HepG2 (cell line): ENCODE data around the gene PRKAG1. TPM values are rescaled to one million over a fixed set of nuclear protein-coding genes. Genes with fewer than 3 reads are reported as not detected.

ENCODE experiments used
- ATAC-seq: fragments of 200-7000 bp; cut with Tn5 transposase; 3 replicates; pipeline ENCODE4 v1.9.1; 2020; ENCODE audit warnings: mild to moderate bottlenecking, moderate library complexity
- BruUV-seq: library from RNA; stranded (reverse); fragments of 400-500 nt; replicated peaks from 2 replicates; lab custom pipeline; 2021; lab: Mats Ljungman, UMichigan
- CTCF ChIA-PET: fragments of 300-600 bp; formaldehyde crosslinking; extraction: SDS; loops from one replicate; lab custom pipeline; 2021; ENCODE audit warnings: low total read pairs, inconsistent platforms, low intra/inter-chr PET ratio; lab: Yijun Ruan, JAX
- POLR2A ChIA-PET: fragments of 350-600 bp; sonication (Branson Sonifier 250); formaldehyde crosslinking; loops from one replicate; lab custom pipeline; 2020; ENCODE audit warnings: antibody characterized with exemption, inconsistent platforms; lab: Yijun Ruan, JAX
- DNase-seq: peaks from one replicate; pipeline ENCODE4 v3.0.0-alpha.2; 2015; ENCODE audit warnings: low spot score
- FAIRE-seq: peaks from 3 replicates; lab custom pipeline; 2011; peaks lifted over from hg19 to GRCh38; lab: Jason Lieb, UNC
- H2AFZ ChIP-seq: one replicate; pipeline ENCODE4 v1.6.1; 2011; ENCODE audit warnings: low read length, inconsistent platforms
- H3K27ac ChIP-seq: fragments of 300-600 bp; 3 replicates; pipeline ENCODE4 v1.8.0; 2011; ENCODE audit warnings: mixed run types, mild to moderate bottlenecking, mixed read lengths, low read length, inconsistent platforms; ENCODE audit not compliant: insufficient read depth; ENCODE audit errors: extremely low read length
- H3K27me3 ChIP-seq, 2 experiments: fragments of 200-600 bp in 1 of 2; 2 replicates in 1 of 2; 3 replicates in 1 of 2; pipeline versions ENCODE4 v1.6.0 to v1.8.0; 2011; ENCODE audit warnings: low read length in 2 of 2, mild to moderate bottlenecking in 2 of 2, moderate library complexity in 2 of 2, inconsistent platforms in 1 of 2; ENCODE audit not compliant: insufficient read depth in 2 of 2, control insufficient read depth in 1 of 2
- H3K36me3 ChIP-seq, 2 experiments: fragments of 200-600 bp in 1 of 2; replicated peaks in 1 of 2; 2 replicates in 1 of 2; 3 replicates in 1 of 2; pipeline versions ENCODE4 v1.5.1 to v1.8.0; 2011; ENCODE audit warnings: low read length in 2 of 2, inconsistent platforms in 1 of 2; ENCODE audit not compliant: insufficient read depth in 2 of 2, control insufficient read depth in 1 of 2
- H3K4me1 ChIP-seq: 2 replicates; pipeline ENCODE4 v1.5.1; 2012; ENCODE audit warnings: low read length, inconsistent platforms; ENCODE audit not compliant: insufficient read depth
- H3K4me2 ChIP-seq: 2 replicates; pipeline ENCODE4 v1.6.0; 2011; ENCODE audit warnings: low read depth, low read length, inconsistent platforms
- H3K4me3 ChIP-seq, 3 experiments: fragments of 200-600 bp in 1 of 3; sonication (generic), shearing (Covaris generic) in 1 of 3; replicated peaks in 1 of 3; 2 replicates each; pipeline ENCODE4 v1.5.1; 2011 to 2016; ENCODE audit warnings: low read length in 3 of 3, inconsistent platforms in 2 of 3, low read depth in 2 of 3, mild to moderate bottlenecking in 2 of 3, control low read depth in 1 of 3, mixed read lengths in 1 of 3; ENCODE audit not compliant: insufficient read depth in 1 of 3
- H3K79me2 ChIP-seq: one replicate; pipeline ENCODE4 v1.6.1; 2011; ENCODE audit warnings: low read length, inconsistent platforms; ENCODE audit not compliant: insufficient read depth
- H3K9ac ChIP-seq: 2 replicates; pipeline ENCODE4 v1.6.0; 2011; ENCODE audit warnings: mild to moderate bottlenecking, low read depth, low read length, inconsistent platforms; ENCODE audit not compliant: insufficient read depth
- H3K9me3 ChIP-seq: 2 replicates; pipeline ENCODE4 v1.5.1; 2012; ENCODE audit warnings: mild to moderate bottlenecking, low read length
- H4K20me1 ChIP-seq: 2 replicates; pipeline ENCODE4 v1.6.0; 2011; ENCODE audit warnings: inconsistent platforms, mild to moderate bottlenecking, low read length, moderate library complexity; ENCODE audit not compliant: insufficient read depth
- MBNL3 ChIP-seq: fragments of 250-450 bp; sonication (Bioruptor Pico); conservative IDR thresholded peaks from 2 replicates; pipeline ENCODE4 v1.8.0; 2022; ENCODE audit warnings: mild to moderate bottlenecking, inconsistent platforms
- RORA ChIP-seq: sonication (generic); formaldehyde crosslinking; IDR thresholded peaks from 2 replicates; pipeline ENCODE4 v1.5.0; 2020; ENCODE audit warnings: mild to moderate bottlenecking, missing genetic modification reagents, moderate library complexity
- SIX4 ChIP-seq: sonication (generic); formaldehyde crosslinking; IDR thresholded peaks from 2 replicates; pipeline ENCODE4 v1.4.0; 2020; ENCODE audit warnings: missing genetic modification reagents
- ZNF282 ChIP-seq: fragments of 450-650 bp; IDR thresholded peaks from 2 replicates; pipeline ENCODE4 v1.6.1; 2018; ENCODE audit not compliant: partially characterized antibody
- ZNF564 ChIP-seq: sonication (generic); formaldehyde crosslinking; IDR thresholded peaks from 2 replicates; pipeline ENCODE4 v1.8.1; 2023; ENCODE audit warnings: mild to moderate bottlenecking, missing genetic modification reagents
- ZNF619 ChIP-seq: sonication (generic); formaldehyde crosslinking; IDR thresholded peaks from 2 replicates; pipeline ENCODE4 v1.4.0; 2020; ENCODE audit warnings: mild to moderate bottlenecking, missing genetic modification reagents
- ZNF678 ChIP-seq: sonication (generic); formaldehyde crosslinking; IDR thresholded peaks from 2 replicates; pipeline ENCODE4 v1.4.0; 2020; ENCODE audit warnings: mild to moderate bottlenecking, missing genetic modification reagents
- whole genome bisulfite sequencing: methylation state at CpG from one replicate; pipeline ENCODE4 v1.1.6; 2017; ENCODE audit warnings: low lambda C conversion rate; 5-methylcytosine and 5-hydroxymethylcytosine counted together
- in situ Hi-C: cut with HindIII; loops from 2 replicates; pipeline ENCODE4 v1.10.0; 2017; ENCODE audit warnings: low pct_unique_long_range_greater_than_20kb; ENCODE audit not compliant: extremely low pct_ligation_motif_present
- intact Hi-C: fragments of 100-400 bp; cut with micrococcal nuclease; formaldehyde crosslinking; loops from one replicate; pipeline ENCODE4 v1.10.0; 2022; ENCODE audit not compliant: unreplicated experiment
- polyA plus RNA-seq, 8 experiments: library from polyadenylated mRNA; depleted of rRNA in 3 of 8; stranded (reverse) in 7 of 8; unstranded in 1 of 8; fragments of >200 nt; fragmentation: Illumina TruSeq in 4 of 8; extraction: Trizol in 4 of 8; gene quantifications; 2 replicates each; pipeline versions ENCODE4 v1.2.1 to v1.2.3, GENCODE V29; 2011 to 2016; ENCODE audit warnings: low read depth in 4 of 8, missing spikeins in 1 of 8, mixed read lengths in 1 of 8; ENCODE audit not compliant: insufficient read depth in 1 of 8
- total RNA-seq, 5 experiments: library from RNA; depleted of rRNA; stranded (reverse); fragments of >200 nt; fragmentation: Illumina TruSeq; extraction: Trizol; gene quantifications; 2 replicates each; pipeline ENCODE4 v1.2.3, GENCODE V29; 2016; ENCODE audit warnings: low read depth in 1 of 5
- TF ChIP-seq, protein P1 (sequence below): sonication (generic); formaldehyde crosslinking; IDR thresholded peaks from 2 replicates; pipeline ENCODE4 v1.5.1; 2020; ENCODE audit warnings: mild to moderate bottlenecking, missing genetic modification reagents, moderate library complexity
- TF ChIP-seq, protein P2 (sequence below): IDR thresholded peaks from 2 replicates; pipeline ENCODE4 v1.6.1; 2016; ENCODE audit warnings: missing compliant biosample characterization, missing genetic modification reagents, borderline replicate concordance
- TF ChIP-seq, protein P3 (sequence below): sonication (generic); formaldehyde crosslinking; conservative IDR thresholded peaks from 2 replicates; pipeline ENCODE4 v1.4.0; 2020; ENCODE audit warnings: missing genetic modification reagents

PRKAG1 gene
- total and polyA plus RNA-seq, 2 of the 13 experiments (the other 11 are each of a cell fraction or from before 2014, with no cell fraction given): 26.1 to 32.8 TPM

- Histone ChIP-seq H3K79me2 (peaks cover 43% of the 10 kb centered on the region), H3K9me3 (no peaks in the 10 kb centered on the region), H3K27ac (no peak overlapping the region), H2AFZ (no peak overlapping the region), H3K36me3 (peaks cover 0 to 18% of the 10 kb centered on the region in 2 experiments; a peak in 2 of 5 replicates), H3K4me1 (peaks cover 26% of the 10 kb centered on the region), H3K27me3 (no peaks in the 10 kb centered on the region), H3K4me3 (no peak overlapping the region), H3K4me2 (no peak overlapping the region), H3K9ac (no peak overlapping the region), H4K20me1 (peaks cover 6% of the 10 kb centered on the region; the same call in 1 of the 2 replicates)
- no peak for DNase-seq
- 100% methylated on average over 3 of the region's 3 CpGs for WGBS
- no peak for ATAC-seq
- POLR2A ChIA-PET: no interaction called here
- no peak for FAIRE-seq
- CTCF ChIA-PET: no interaction called here
- intact Hi-C loops: loop anchor here (5.0 kb wide), 1 partner anchor 1977 kb away; no protein-coding TSS in a partner anchor
- BruUV-seq: no TSS peak
- in situ Hi-C loops: no loop called here
- TF ChIP-seq ZNF619 (CRISPR knock-in tag): no peak
- no peak for TF ChIP-seq ZNF564 (CRISPR knock-in tag)
- no peak for TF ChIP-seq ZNF678 (CRISPR knock-in tag)
- TF ChIP-seq, protein P1, sequence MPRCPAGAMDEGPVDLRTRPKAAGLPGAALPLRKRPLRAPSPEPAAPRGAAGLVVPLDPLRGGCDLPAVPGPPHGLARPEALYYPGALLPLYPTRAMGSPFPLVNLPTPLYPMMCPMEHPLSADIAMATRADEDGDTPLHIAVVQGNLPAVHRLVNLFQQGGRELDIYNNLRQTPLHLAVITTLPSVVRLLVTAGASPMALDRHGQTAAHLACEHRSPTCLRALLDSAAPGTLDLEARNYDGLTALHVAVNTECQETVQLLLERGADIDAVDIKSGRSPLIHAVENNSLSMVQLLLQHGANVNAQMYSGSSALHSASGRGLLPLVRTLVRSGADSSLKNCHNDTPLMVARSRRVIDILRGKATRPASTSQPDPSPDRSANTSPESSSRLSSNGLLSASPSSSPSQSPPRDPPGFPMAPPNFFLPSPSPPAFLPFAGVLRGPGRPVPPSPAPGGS (CRISPR knock-in tag): no peak
- TF ChIP-seq ZNF282: no peak
- no peak for TF ChIP-seq SIX4
- TF ChIP-seq, protein P2, sequence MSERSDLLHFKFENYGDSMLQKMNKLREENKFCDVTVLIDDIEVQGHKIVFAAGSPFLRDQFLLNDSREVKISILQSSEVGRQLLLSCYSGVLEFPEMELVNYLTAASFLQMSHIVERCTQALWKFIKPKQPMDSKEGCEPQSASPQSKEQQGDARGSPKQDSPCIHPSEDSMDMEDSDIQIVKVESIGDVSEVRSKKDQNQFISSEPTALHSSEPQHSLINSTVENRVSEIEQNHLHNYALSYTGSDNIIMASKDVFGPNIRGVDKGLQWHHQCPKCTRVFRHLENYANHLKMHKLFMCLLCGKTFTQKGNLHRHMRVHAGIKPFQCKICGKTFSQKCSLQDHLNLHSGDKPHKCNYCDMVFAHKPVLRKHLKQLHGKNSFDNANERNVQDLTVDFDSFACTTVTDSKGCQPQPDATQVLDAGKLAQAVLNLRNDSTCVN: no peak
- no peak for TF ChIP-seq RORA (CRISPR knock-in tag)
- no peak for TF ChIP-seq MBNL3
- TF ChIP-seq, protein P3, sequence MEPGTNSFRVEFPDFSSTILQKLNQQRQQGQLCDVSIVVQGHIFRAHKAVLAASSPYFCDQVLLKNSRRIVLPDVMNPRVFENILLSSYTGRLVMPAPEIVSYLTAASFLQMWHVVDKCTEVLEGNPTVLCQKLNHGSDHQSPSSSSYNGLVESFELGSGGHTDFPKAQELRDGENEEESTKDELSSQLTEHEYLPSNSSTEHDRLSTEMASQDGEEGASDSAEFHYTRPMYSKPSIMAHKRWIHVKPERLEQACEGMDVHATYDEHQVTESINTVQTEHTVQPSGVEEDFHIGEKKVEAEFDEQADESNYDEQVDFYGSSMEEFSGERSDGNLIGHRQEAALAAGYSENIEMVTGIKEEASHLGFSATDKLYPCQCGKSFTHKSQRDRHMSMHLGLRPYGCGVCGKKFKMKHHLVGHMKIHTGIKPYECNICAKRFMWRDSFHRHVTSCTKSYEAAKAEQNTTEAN (CRISPR knock-in tag): no peak
These were observed 63.6 kb downstream of the PRKAG1 start for GRCh38 chr12:48954841-48955501.
